Naive B cell (primary cell): ENCODE results near the gene ARHGEF12. TPM values are rescaled to one million over a fixed set of nuclear protein-coding genes. Genes with fewer than 3 reads are reported as not detected.

Experiments
- ATAC-seq, 2 donors: fragments of 150-1000 bp; cut with Tn5 transposase; 2 replicates each; pipeline ENCODE4 v1.10.0; 2021; ENCODE audit warnings: low read depth in 2 of 2, mild to moderate bottlenecking in 2 of 2, moderate library complexity in 2 of 2
- DNase-seq: peaks from one replicate; pipeline ENCODE4 v3.0.0; 2022
- H3K27ac Mint-ChIP-seq, 6 donors: one replicate each; pipeline ENCODE4 v1.8.0; 2020 to 2022; ENCODE audit warnings: mild to moderate bottlenecking in 6 of 6, mixed read lengths in 6 of 6, moderate library complexity in 5 of 6, inconsistent platforms in 2 of 6
- H3K27me3 Mint-ChIP-seq, 3 donors: one replicate each; pipeline ENCODE4 v1.8.0; 2021 to 2022; ENCODE audit warnings: mixed read lengths in 3 of 3, mild to moderate bottlenecking in 1 of 3
- H3K36me3 Mint-ChIP-seq, 2 donors: one replicate each; pipeline ENCODE4 v1.8.0; 2020 to 2022; ENCODE audit warnings: mixed read lengths in 2 of 2, inconsistent platforms in 1 of 2, mild to moderate bottlenecking in 1 of 2
- H3K4me1 Mint-ChIP-seq, 3 donors: one replicate each; pipeline ENCODE4 v1.8.0; 2020 to 2022; ENCODE audit warnings: mixed read lengths in 3 of 3, inconsistent platforms in 1 of 3, mild to moderate bottlenecking in 1 of 3, moderate library complexity in 1 of 3
- H3K4me3 Mint-ChIP-seq, 8 donors: one replicate each; pipeline ENCODE4 v1.8.0; 2020 to 2022; ENCODE audit warnings: mild to moderate bottlenecking in 8 of 8, mixed read lengths in 8 of 8, moderate library complexity in 8 of 8, inconsistent platforms in 2 of 8
- H3K9me3 Mint-ChIP-seq, 7 donors: one replicate each; pipeline ENCODE4 v1.8.0; 2020 to 2022; ENCODE audit warnings: mixed read lengths in 7 of 7, mild to moderate bottlenecking in 5 of 7, inconsistent platforms in 2 of 7, moderate library complexity in 1 of 7
- polyA plus RNA-seq, 6 donors: library from polyadenylated mRNA; unstranded; fragments of 300-500 nt; fragmentation: Illumina TruSeq; gene quantifications; one replicate each; pipeline ENCODE4 v1.2.3, GENCODE V29; 2021; ENCODE audit warnings: low read depth in 6 of 6

The ARHGEF12 gene
- polyA plus RNA-seq, 6 donors from 2014 or later: 2.3 to 4.3 (median 3.6) TPM; not detected in 1

- H3K27ac Mint-ChIP-seq: no peak overlapping the region
- peaks cover 22 to 40% (median 27%) of the 10 kb centered on the region in 3 donors for H3K4me1 Mint-ChIP-seq
- peaks cover 37 to 55% (median 51%) of the 10 kb centered on the region in 3 donors for H3K27me3 Mint-ChIP-seq
- DNase-seq (no peak), ATAC-seq (no peak)
- H3K9me3 Mint-ChIP-seq: peaks cover 0 to 14% (median 2%) of the 10 kb centered on the region in 7 donors
- peaks cover 0 to 4% of the 10 kb centered on the region in 2 donors for H3K36me3 Mint-ChIP-seq
- peak overlapping the region in 7 of 8 donors; percentile 53 to 96 (median 89) for H3K4me3 Mint-ChIP-seq
These were observed 2.1 kb downstream of the ARHGEF12 start for GRCh38 chr11:120338107-120338933.

GRCh38 chr11:120339394-120339890 is 3.2 kb downstream of the ARHGEF12 start:
- H3K27ac Mint-ChIP-seq: no peak overlapping the region
- ATAC-seq (no peak), DNase-seq (no peak)
- peaks cover 37 to 54% (median 53%) of the 10 kb centered on the region in 3 donors for H3K27me3 Mint-ChIP-seq
- H3K4me3 Mint-ChIP-seq: peak overlapping the region in 1 of 8 donors; percentile 89
- H3K36me3 Mint-ChIP-seq: peaks cover 0 to 4% of the 10 kb centered on the region in 2 donors
- H3K9me3 Mint-ChIP-seq: peaks cover 0 to 14% (median 2%) of the 10 kb centered on the region in 7 donors
- peaks cover 30 to 45% (median 33%) of the 10 kb centered on the region in 3 donors for H3K4me1 Mint-ChIP-seq

- Mint-ChIP-seq H3K27ac (peak overlapping the region in 1 of 6 donors; percentile 11), H3K36me3 (peaks cover 0 to 4% of the 10 kb centered on the region in 2 donors), H3K9me3 (peaks cover 0 to 14% (median 2%) of the 10 kb centered on the region in 7 donors), H3K4me3 (no peak overlapping the region), H3K4me1 (peaks cover 35 to 48% (median 37%) of the 10 kb centered on the region in 3 donors), H3K27me3 (peaks cover 45 to 61% (median 61%) of the 10 kb centered on the region in 3 donors)
- no peak for ATAC-seq
- DNase-seq: no peak
These were observed 4.3 kb downstream of the ARHGEF12 start for GRCh38 chr11:120340529-120340928.

GRCh38 chr11:120342226-120342625 is 6.0 kb downstream of the ARHGEF12 start:
- H3K4me3 Mint-ChIP-seq: no peak overlapping the region
- DNase-seq (no peak), ATAC-seq (no peak)
- H3K4me1 Mint-ChIP-seq: peaks cover 34 to 45% (median 39%) of the 10 kb centered on the region in 3 donors
- H3K9me3 Mint-ChIP-seq: peaks cover 0 to 11% (median 2%) of the 10 kb centered on the region in 7 donors
- peaks cover 53 to 70% (median 69%) of the 10 kb centered on the region in 3 donors for H3K27me3 Mint-ChIP-seq
- H3K36me3 Mint-ChIP-seq: peaks cover 0 to 4% of the 10 kb centered on the region in 2 donors
- H3K27ac Mint-ChIP-seq: no peak overlapping the region

- no peak for ATAC-seq
- Mint-ChIP-seq H3K36me3 (peaks cover 0 to 4% of the 10 kb centered on the region in 2 donors), H3K4me3 (no peak overlapping the region), H3K27me3 (peaks cover 53 to 70% (median 68%) of the 10 kb centered on the region in 3 donors), H3K27ac (no peak overlapping the region), H3K9me3 (peaks cover 0 to 9% (median 2%) of the 10 kb centered on the region in 7 donors), H3K4me1 (peaks cover 30 to 45% (median 39%) of the 10 kb centered on the region in 3 donors)
- no peak for DNase-seq
These were observed 6.5 kb downstream of the ARHGEF12 start for GRCh38 chr11:120342678-120343077.

GRCh38 chr11:120343429-120343828 is 7.2 kb downstream of the ARHGEF12 start:
- peak in 1 of 2 donors; percentile 28 for ATAC-seq
- Mint-ChIP-seq H3K36me3 (peaks cover 0 to 4% of the 10 kb centered on the region in 2 donors), H3K27me3 (peaks cover 54 to 65% (median 64%) of the 10 kb centered on the region in 3 donors), H3K4me3 (no peak overlapping the region), H3K27ac (no peak overlapping the region), H3K4me1 (peaks cover 27 to 41% (median 34%) of the 10 kb centered on the region in 3 donors), H3K9me3 (peaks cover 0 to 7% (median 2%) of the 10 kb centered on the region in 7 donors)
- peak; percentile 9 for DNase-seq

- Mint-ChIP-seq H3K36me3 (peaks cover 0 to 4% of the 10 kb centered on the region in 2 donors), H3K9me3 (peaks cover 0 to 7% (median 2%) of the 10 kb centered on the region in 7 donors), H3K4me1 (peaks cover 28 to 45% (median 34%) of the 10 kb centered on the region in 3 donors), H3K4me3 (peak overlapping the region in 7 of 8 donors; percentile 0 to 46 (median 24)), H3K27me3 (peaks cover 60 to 69% (median 68%) of the 10 kb centered on the region in 3 donors), H3K27ac (peak overlapping the region in 2 of 6 donors; percentile 2 to 39)
- peak; percentile 96 to 97 for ATAC-seq
- peak; percentile 72 for DNase-seq
These were observed 8.2 kb downstream of the ARHGEF12 start for GRCh38 chr11:120344302-120345004.

GRCh38 chr11:120346233-120346632 is 10.0 kb downstream of the ARHGEF12 start:
- Mint-ChIP-seq H3K36me3 (peaks cover 0 to 4% of the 10 kb centered on the region in 2 donors), H3K27ac (no peak overlapping the region), H3K27me3 (peaks cover 63 to 68% (median 67%) of the 10 kb centered on the region in 3 donors), H3K4me3 (peak overlapping the region in 1 of 8 donors; percentile 10), H3K4me1 (peaks cover 25 to 42% (median 37%) of the 10 kb centered on the region in 3 donors), H3K9me3 (peaks cover 0 to 7% (median 2%) of the 10 kb centered on the region in 7 donors)
- DNase-seq (no peak), ATAC-seq (no peak)

GRCh38 chr11:120350637-120351036 is 14.4 kb downstream of the ARHGEF12 start:
- Mint-ChIP-seq H3K4me3 (no peak overlapping the region), H3K4me1 (peaks cover 8 to 23% (median 14%) of the 10 kb centered on the region in 3 donors), H3K36me3 (peaks cover 6 to 9% of the 10 kb centered on the region in 2 donors), H3K27ac (no peak overlapping the region), H3K9me3 (peaks cover 0 to 3% (median 0%) of the 10 kb centered on the region in 7 donors), H3K27me3 (peaks cover 72 to 80% (median 78%) of the 10 kb centered on the region in 3 donors)
- DNase-seq: no peak
- ATAC-seq: no peak

- no peak overlapping the region for H3K4me3 Mint-ChIP-seq
- no peak overlapping the region for H3K27ac Mint-ChIP-seq
- H3K4me1 Mint-ChIP-seq: peaks cover 6 to 15% (median 7%) of the 10 kb centered on the region in 3 donors
- H3K9me3 Mint-ChIP-seq: peaks cover 0 to 3% (median 0%) of the 10 kb centered on the region in 7 donors
- no peak for ATAC-seq
- no peak for DNase-seq
- peaks cover 72 to 79% (median 77%) of the 10 kb centered on the region in 3 donors for H3K27me3 Mint-ChIP-seq
- peaks cover 6 to 22% of the 10 kb centered on the region in 2 donors for H3K36me3 Mint-ChIP-seq
These were observed 16.2 kb downstream of the ARHGEF12 start for GRCh38 chr11:120352405-120352804.

GRCh38 chr11:120354068-120354467 is 17.9 kb downstream of the ARHGEF12 start:
- DNase-seq: no peak
- peaks cover 0 to 3% (median 0%) of the 10 kb centered on the region in 7 donors for H3K9me3 Mint-ChIP-seq
- no peak overlapping the region for H3K4me3 Mint-ChIP-seq
- peaks cover 4 to 7% (median 6%) of the 10 kb centered on the region in 3 donors for H3K4me1 Mint-ChIP-seq
- H3K36me3 Mint-ChIP-seq: peaks cover 11 to 22% of the 10 kb centered on the region in 2 donors
- H3K27ac Mint-ChIP-seq: no peak overlapping the region
- ATAC-seq: no peak
- H3K27me3 Mint-ChIP-seq: peaks cover 75 to 83% (median 78%) of the 10 kb centered on the region in 3 donors

GRCh38 chr11:120354779-120355178 is 18.6 kb downstream of the ARHGEF12 start:
- H3K4me3 Mint-ChIP-seq: no peak overlapping the region
- H3K27ac Mint-ChIP-seq: no peak overlapping the region
- H3K9me3 Mint-ChIP-seq: peaks cover 0 to 3% (median 0%) of the 10 kb centered on the region in 7 donors
- peaks cover 74 to 82% (median 75%) of the 10 kb centered on the region in 3 donors for H3K27me3 Mint-ChIP-seq
- H3K4me1 Mint-ChIP-seq: peaks cover 3 to 6% (median 5%) of the 10 kb centered on the region in 3 donors
- ATAC-seq (no peak), DNase-seq (no peak)
- peaks cover 11 to 22% of the 10 kb centered on the region in 2 donors for H3K36me3 Mint-ChIP-seq

- Mint-ChIP-seq H3K36me3 (peaks cover 11 to 22% of the 10 kb centered on the region in 2 donors), H3K27me3 (peaks cover 54 to 61% (median 61%) of the 10 kb centered on the region in 3 donors), H3K4me3 (no peak overlapping the region), H3K9me3 (peaks cover 0 to 3% (median 0%) of the 10 kb centered on the region in 7 donors), H3K4me1 (peaks cover 3 to 9% (median 4%) of the 10 kb centered on the region in 3 donors), H3K27ac (no peak overlapping the region)
- ATAC-seq (no peak), DNase-seq (no peak)
These were observed 21.4 kb downstream of the ARHGEF12 start for GRCh38 chr11:120357620-120358019.
